RWPE1 (cell line): Measurements from ENCODE around the gene RUNX1.

Experiments
- CTCF ChIA-PET: fragments of 350-600 bp; sonication (Branson Sonifier 250); formaldehyde crosslinking; extraction: SDS; loops from one replicate; lab custom pipeline; 2021; lab: Yijun Ruan, JAX
- POLR2A ChIA-PET: fragments of 400-600 bp; formaldehyde crosslinking; extraction: SDS; loops from one replicate; lab custom pipeline; 2020; ENCODE audit warnings: antibody characterized with exemption; ENCODE audit not compliant: low non-redundant PET; lab: Yijun Ruan, JAX
- DNase-seq: peaks from one replicate; pipeline ENCODE4 v3.0.0; 2012; ENCODE audit warnings: low spot score
- H3K27ac ChIP-seq: fragments of 450-650 bp; 2 replicates; pipeline ENCODE4 v1.5.1; 2017
- CTCF ChIP-seq: fragments of 450-650 bp; conservative IDR thresholded peaks from 2 replicates; pipeline ENCODE4 v1.5.1; 2017; ENCODE audit warnings: low read depth, mild to moderate bottlenecking

RUNX1 gene

GRCh38 chr21:35042836-35043235, 6.3 kb downstream of the RUNX1 start:
- no peak for DNase-seq
- no peak for TF ChIP-seq CTCF
- ChIA-PET POLR2A (no interaction called here), CTCF (interaction anchor here (0.6 kb wide), 1 partner anchor 347 kb away, joined by 3 read pairs; no protein-coding TSS in a partner anchor)
- H3K27ac ChIP-seq: no peak overlapping the region

GRCh38 chr21:35041881-35042280, 7.2 kb downstream of the RUNX1 start:
- no peak for TF ChIP-seq CTCF
- CTCF ChIA-PET: no interaction called here
- no peak for DNase-seq
- no peak overlapping the region for H3K27ac ChIP-seq
- POLR2A ChIA-PET: no interaction called here

- H3K27ac ChIP-seq: no peak overlapping the region
- POLR2A ChIA-PET: no interaction called here
- CTCF ChIA-PET: no interaction called here
- TF ChIP-seq CTCF: no peak
- no peak for DNase-seq
These were observed 8.0 kb downstream of the RUNX1 start for GRCh38 chr21:35041122-35041521.

- POLR2A ChIA-PET: no interaction called here
- no peak for TF ChIP-seq CTCF
- H3K27ac ChIP-seq: no peak overlapping the region
- no peak for DNase-seq
- CTCF ChIA-PET: no interaction called here
These were observed 9.4 kb downstream of the RUNX1 start for GRCh38 chr21:35039595-35040289.

GRCh38 chr21:35038772-35039319, 10.3 kb downstream of the RUNX1 start:
- ChIA-PET POLR2A (no interaction called here), CTCF (interaction anchor here (0.6 kb wide), 1 partner anchor 378 kb away, joined by 5 read pairs; no protein-coding TSS in a partner anchor)
- DNase-seq: no peak
- no peak overlapping the region for H3K27ac ChIP-seq
- no peak for TF ChIP-seq CTCF

GRCh38 chr21:35037384-35037765, 11.7 kb downstream of the RUNX1 start:
- TF ChIP-seq CTCF: no peak
- POLR2A ChIA-PET: no interaction called here
- no peak overlapping the region for H3K27ac ChIP-seq
- DNase-seq: no peak
- CTCF ChIA-PET: no interaction called here
